A673 (cell line): ENCODE measurements around the gene RBP3.

Experiments used
- CTCF ChIP-seq: fragments of 300-800, 200-600 bp; sonication (generic); conservative IDR thresholded peaks from 2 replicates; pipeline ENCODE4 v1.5.1; 2017; ENCODE audit warnings: low read depth, mild to moderate bottlenecking, antibody characterized with exemption, low read length, moderate library complexity, mixed read lengths
- EZH2 ChIP-seq: fragments of 200-600 bp; sonication (generic); IDR thresholded peaks from 2 replicates; pipeline ENCODE4 v1.6.1; 2017; ENCODE audit warnings: borderline replicate concordance, low read depth, mild to moderate bottlenecking, mixed read lengths, antibody characterized with exemption, low read length; ENCODE audit not compliant: poor library complexity, severe bottlenecking

- TF ChIP-seq CTCF (no peak), EZH2 (no peak)
Measured at GRCh38 chr10:47306387-47307210, 41.6 kb upstream of the RBP3 start.
